GM21526 (cell line): ENCODE measurements around the gene ANKRD49.
A peak's percentile ranks its signal among the peaks of the same experiment; 100 is the strongest.

ENCODE experiments used
- ATAC-seq: cut with Tn5 transposase; IDR thresholded peaks from one replicate; pipeline ENCODE4 v1.9.1; 2021; ENCODE audit warnings: moderate library complexity; ENCODE audit not compliant: unreplicated experiment, low FRiP score

Gene ANKRD49

GRCh38 chr11:94539420-94539819 is 45.6 kb downstream of the ANKRD49 start:
- no peak for ATAC-seq

GRCh38 chr11:94543695-94544645 is 50.2 kb downstream of the ANKRD49 start, which contains the start of gene FUT4:
TSS of gene FUT4 (plus strand) at chr11:94543921. CDS start at chr11:94544134, 213 bp downstream.
- peak; percentile 86 for ATAC-seq

GRCh38 chr11:94544646-94545263 is 51.0 kb downstream of the ANKRD49 start:
- peak; percentile 2 for ATAC-seq

- ATAC-seq: no peak
Measured at GRCh38 chr11:94545264-94546161, 51.7 kb downstream of the ANKRD49 start.

GRCh38 chr11:94546162-94546470 is 52.3 kb downstream of the ANKRD49 start:
- no peak for ATAC-seq

GRCh38 chr11:94546886-94547285 is 53.1 kb downstream of the ANKRD49 start:
- ATAC-seq: no peak

- ATAC-seq: no peak
Measured at GRCh38 chr11:94549146-94549545, 55.4 kb downstream of the ANKRD49 start.
